PC-9 (cell line): ENCODE data around the gene PKD2. TPM values are rescaled to one million over a fixed set of nuclear protein-coding genes. Genes with fewer than 3 reads are reported as not detected.
A peak's percentile ranks its signal among the peaks of the same experiment; 100 is the strongest.

ENCODE experiments used
- BruUV-seq: library from RNA; stranded (reverse); fragments of 400-500 nt; replicated peaks from 2 replicates; lab custom pipeline; 2021; lab: Mats Ljungman, UMichigan
- CTCF ChIA-PET: fragments of 300-600 bp; sonication (Branson Sonifier 250); formaldehyde crosslinking; loops from one replicate; lab custom pipeline; 2022; ENCODE audit warnings: antibody characterized with exemption; lab: Charles Lee
- POLR2A ChIA-PET: fragments of 300-600 bp; sonication (Branson Sonifier 250); formaldehyde crosslinking; loops from one replicate; lab custom pipeline; 2022; ENCODE audit warnings: antibody characterized with exemption; ENCODE audit not compliant: unreplicated experiment; lab: Charles Lee
- DNase-seq, 2 experiments: peaks; one replicate each; pipeline versions ENCODE4 v3.0.0 to v3.0.0-alpha.2; 2015 to 2022; ENCODE audit warnings: mixed read lengths in 1 of 2
- H2AFZ ChIP-seq: fragments of 200-600 bp; sonication (generic); 2 replicates; pipeline ENCODE4 v1.8.1; 2017; ENCODE audit warnings: antibody characterized with exemption
- H3F3A ChIP-seq: fragments of 200-600 bp; sonication (generic); 2 replicates; pipeline ENCODE4 v1.8.1; 2017; ENCODE audit warnings: antibody characterized with exemption, mild to moderate bottlenecking, low read depth; ENCODE audit not compliant: insufficient read depth
- H3K27ac ChIP-seq: fragments of 200-600 bp; sonication (generic); 2 replicates; pipeline ENCODE4 v1.6.1; 2016; ENCODE audit warnings: mixed run types
- H3K27me3 ChIP-seq: fragments of 200-600 bp; sonication (generic); 2 replicates; pipeline ENCODE4 v1.6.1; 2016; ENCODE audit warnings: low read depth, mixed run types; ENCODE audit not compliant: insufficient read depth
- H3K36me3 ChIP-seq: fragments of 200-600 bp; sonication (generic); 2 replicates; pipeline ENCODE4 v1.6.1; 2016; ENCODE audit warnings: low read depth, mixed run types
- H3K4me1 ChIP-seq: fragments of 200-600 bp; sonication (generic); replicated peaks from 2 replicates; pipeline ENCODE4 v1.6.1; 2016; ENCODE audit warnings: mixed run types; ENCODE audit not compliant: insufficient read depth
- H3K4me2 ChIP-seq: fragments of 200-600 bp; sonication (generic); 2 replicates; pipeline ENCODE4 v1.6.1; 2017; ENCODE audit warnings: mixed run types
- H3K4me3 ChIP-seq: fragments of 200-600 bp; sonication (generic); 2 replicates; pipeline ENCODE4 v1.6.1; 2016; ENCODE audit warnings: mixed run types
- H3K79me2 ChIP-seq: fragments of 200-600 bp; sonication (generic); 2 replicates; pipeline ENCODE4 v1.6.1; 2017; ENCODE audit warnings: low read depth, mixed run types
- H3K9me2 ChIP-seq: fragments of 200-600 bp; sonication (generic); 2 replicates; pipeline ENCODE4 v1.8.1; 2017; ENCODE audit warnings: mild to moderate bottlenecking; ENCODE audit not compliant: insufficient read depth
- H3K9me3 ChIP-seq: fragments of 200-600 bp; sonication (generic); 2 replicates; pipeline ENCODE4 v1.8.1; 2016; ENCODE audit warnings: low read depth; ENCODE audit not compliant: insufficient read depth
- H4K20me1 ChIP-seq: fragments of 200-600 bp; sonication (generic); 2 replicates; pipeline ENCODE4 v1.8.1; 2017; ENCODE audit not compliant: insufficient read depth
- CTCF ChIP-seq: fragments of 200-600 bp; sonication (generic); conservative IDR thresholded peaks from 2 replicates; pipeline ENCODE4 v1.6.1; 2017; ENCODE audit warnings: mixed run types, antibody characterized with exemption, mild to moderate bottlenecking, moderate library complexity
- EZH2 ChIP-seq: fragments of 200-600 bp; sonication (generic); IDR thresholded peaks from 2 replicates; pipeline ENCODE4 v1.8.0; 2017; ENCODE audit warnings: antibody characterized with exemption, low read depth
- intact Hi-C: fragments of 100-400 bp; cut with micrococcal nuclease; formaldehyde crosslinking; loops from one replicate; pipeline ENCODE4 v1.10.0; 2022; ENCODE audit not compliant: unreplicated experiment
- total RNA-seq: library from RNA; stranded (reverse); gene quantifications from 2 replicates; pipeline ENCODE4 v1.2.3, GENCODE V29; 2021

PKD2 gene
- total RNA-seq, 1 experiment from 2014 or later: 10.2 TPM

DNA sequence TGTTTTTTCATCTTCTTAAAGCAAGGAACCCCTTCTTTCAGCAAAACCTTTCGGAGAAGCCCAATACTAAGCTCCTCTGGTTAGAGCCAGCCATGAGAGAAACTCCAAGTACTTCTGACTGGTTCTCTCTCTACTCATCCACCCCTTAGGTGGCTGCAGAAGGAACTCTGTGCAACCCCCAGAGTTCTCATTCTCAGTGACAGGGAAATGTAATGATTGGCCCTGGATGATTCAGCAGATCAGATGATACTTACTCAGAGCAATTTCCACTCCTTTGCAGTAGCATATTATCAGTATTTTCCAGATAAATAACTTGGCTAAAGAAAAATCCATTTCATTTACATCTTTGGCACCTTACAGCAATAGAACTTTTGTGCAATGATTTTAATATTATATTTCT is 28.8 kb upstream of the PKD2 start:
- H3K9me2 ChIP-seq: no peaks in the 10 kb centered on the region
- peak overlapping the region; percentile 62; the same call in 1 of the 2 replicates for H3K4me3 ChIP-seq
- peaks cover 23% of the 10 kb centered on the region for H3K79me2 ChIP-seq
- no peaks in the 10 kb centered on the region for H4K20me1 ChIP-seq
- H3F3A ChIP-seq: peaks cover 24% of the 10 kb centered on the region; the same call in 1 of the 2 replicates
- intact Hi-C loops: no loop called here
- DNase-seq: peak in 1 of 2 experiments; percentile 57
- H3K36me3 ChIP-seq: peaks cover 3% of the 10 kb centered on the region; the same call in 1 of the 2 replicates
- BruUV-seq: no TSS peak
- CTCF ChIA-PET: no interaction called here
- POLR2A ChIA-PET: no interaction called here
- H2AFZ ChIP-seq: peak overlapping the region; percentile 73; the same call in 1 of the 2 replicates
- peak overlapping the region; percentile 80 for H3K4me2 ChIP-seq
- H3K4me1 ChIP-seq: peaks cover 17% of the 10 kb centered on the region
- H3K27me3 ChIP-seq: no peaks in the 10 kb centered on the region
- TF ChIP-seq CTCF (no peak), EZH2 (no peak)
- no peaks in the 10 kb centered on the region for H3K9me3 ChIP-seq
- peak overlapping the region; percentile 92 for H3K27ac ChIP-seq

DNA sequence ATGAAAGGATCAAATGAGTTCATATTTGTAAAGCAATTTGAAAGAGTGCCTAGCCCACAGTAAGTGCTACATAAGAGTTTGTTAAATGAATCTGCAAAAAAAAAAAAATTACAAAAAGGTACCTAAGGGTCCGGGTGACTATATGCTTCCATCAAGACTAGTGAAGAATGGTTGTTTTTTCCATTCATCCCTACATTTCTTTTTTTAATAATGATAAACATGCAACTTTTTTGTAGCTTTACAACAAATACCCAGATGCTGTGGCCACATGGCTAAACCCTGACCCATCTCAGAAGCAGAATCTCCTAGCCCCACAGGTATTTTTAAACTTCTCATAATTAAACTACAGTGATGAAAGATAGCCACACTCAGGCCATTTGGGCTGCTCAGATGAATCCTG is 27.6 kb upstream of the PKD2 start:
- BruUV-seq: no TSS peak
- H3K27ac ChIP-seq: peak overlapping the region; percentile 92; the same call in 1 of the 2 replicates
- no peak overlapping the region for H3K4me3 ChIP-seq
- peaks cover 3% of the 10 kb centered on the region; the same call in 1 of the 2 replicates for H3K36me3 ChIP-seq
- H3K4me1 ChIP-seq: peaks cover 6% of the 10 kb centered on the region
- POLR2A ChIA-PET: no interaction called here
- H4K20me1 ChIP-seq: no peaks in the 10 kb centered on the region
- CTCF ChIA-PET: interaction anchor here (0.6 kb wide), 1 partner anchor 632 kb away, joined by 3 read pairs; no protein-coding TSS in a partner anchor
- TF ChIP-seq EZH2 (no peak), CTCF (no peak)
- no peak for DNase-seq
- H3K9me2 ChIP-seq: no peaks in the 10 kb centered on the region
- H2AFZ ChIP-seq: no peak overlapping the region
- H3K79me2 ChIP-seq: peaks cover 23% of the 10 kb centered on the region
- H3K9me3 ChIP-seq: no peaks in the 10 kb centered on the region
- intact Hi-C loops: loop anchor here (10.0 kb wide), 2 partner anchors 305 to 435 kb away; no protein-coding TSS in a partner anchor
- H3K27me3 ChIP-seq: no peaks in the 10 kb centered on the region
- peaks cover 17% of the 10 kb centered on the region; the same call in 1 of the 2 replicates for H3F3A ChIP-seq
- H3K4me2 ChIP-seq: no peak overlapping the region

DNA sequence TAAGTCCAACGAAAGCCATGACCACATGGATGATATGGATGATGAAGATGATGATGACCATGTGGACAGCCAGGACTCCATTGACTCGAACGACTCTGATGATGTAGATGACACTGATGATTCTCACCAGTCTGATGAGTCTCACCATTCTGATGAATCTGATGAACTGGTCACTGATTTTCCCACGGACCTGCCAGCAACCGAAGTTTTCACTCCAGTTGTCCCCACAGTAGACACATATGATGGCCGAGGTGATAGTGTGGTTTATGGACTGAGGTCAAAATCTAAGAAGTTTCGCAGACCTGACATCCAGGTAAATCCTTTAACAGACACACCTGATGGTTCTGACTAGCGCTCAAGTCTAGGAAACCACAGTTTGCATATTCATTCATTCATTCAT is 25.9 kb upstream of the PKD2 start:
- Histone ChIP-seq H3K9me2 (no peaks in the 10 kb centered on the region), H3K9me3 (no peaks in the 10 kb centered on the region), H3F3A (peaks cover 13% of the 10 kb centered on the region; the same call in 1 of the 2 replicates), H2AFZ (no peak overlapping the region), H3K4me3 (no peak overlapping the region), H3K36me3 (peaks cover 3% of the 10 kb centered on the region; the same call in 1 of the 2 replicates), H4K20me1 (no peaks in the 10 kb centered on the region), H3K27me3 (no peaks in the 10 kb centered on the region), H3K27ac (no peak overlapping the region), H3K4me2 (no peak overlapping the region), H3K79me2 (peaks cover 13% of the 10 kb centered on the region), H3K4me1 (no peaks in the 10 kb centered on the region; the same call in none of the 2 replicates)
- TF ChIP-seq CTCF (no peak), EZH2 (no peak)
- intact Hi-C loops: loop anchor here (10.0 kb wide), 2 partner anchors 307 to 437 kb away; no protein-coding TSS in a partner anchor
- BruUV-seq: no TSS peak
- DNase-seq: no peak
- ChIA-PET CTCF (no interaction called here), POLR2A (no interaction called here)
